GM18511 (cell line): ENCODE results near the gene PTPMT1.

Experiments
- ATAC-seq: cut with Tn5 transposase; IDR thresholded peaks from one replicate; pipeline ENCODE4 v1.9.1; 2021; ENCODE audit warnings: mild to moderate bottlenecking, moderate library complexity; ENCODE audit not compliant: unreplicated experiment

PTPMT1 gene

DNA sequence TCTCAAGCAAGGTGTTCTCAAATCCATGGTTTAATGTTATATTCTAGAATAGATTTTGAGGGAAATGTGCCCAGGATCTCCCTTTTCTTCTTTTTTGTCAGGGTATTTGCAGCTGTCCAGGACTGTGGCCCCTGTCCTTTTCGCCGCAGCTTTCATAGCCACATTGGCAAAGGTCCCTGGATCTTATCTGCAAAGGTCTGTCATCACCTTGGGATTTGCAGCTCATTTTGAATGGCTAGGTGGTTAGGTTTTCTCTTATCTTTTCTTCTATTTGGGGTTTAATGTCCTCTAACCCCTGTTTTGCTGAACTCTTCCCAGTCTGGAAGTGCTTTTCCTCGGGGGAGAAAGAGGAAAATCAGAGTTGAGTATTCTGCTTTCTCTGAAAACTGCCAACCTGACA, 40.5 kb downstream of the PTPMT1 start:
- ATAC-seq = no peak

DNA sequence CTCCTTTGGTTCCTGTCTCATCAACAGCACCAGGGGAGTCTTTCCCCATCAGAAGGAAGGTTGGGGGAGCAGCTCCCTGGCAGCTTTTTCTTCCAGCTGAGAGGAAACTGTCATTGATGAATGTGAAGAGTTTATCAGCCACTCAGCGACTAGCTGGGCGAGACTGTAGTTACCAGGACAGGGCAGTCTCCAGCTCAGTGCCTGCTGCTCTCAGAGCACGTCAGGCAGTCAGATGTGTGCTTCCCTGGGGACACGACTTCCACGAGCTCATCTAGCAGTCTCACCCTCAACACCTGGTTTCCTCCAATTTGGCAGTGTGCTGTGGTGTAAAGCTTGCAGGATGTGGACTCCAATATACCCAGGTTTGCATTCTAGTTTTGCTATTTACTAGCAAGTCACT, 41.3 kb downstream of the PTPMT1 start:
- ATAC-seq = no peak

DNA sequence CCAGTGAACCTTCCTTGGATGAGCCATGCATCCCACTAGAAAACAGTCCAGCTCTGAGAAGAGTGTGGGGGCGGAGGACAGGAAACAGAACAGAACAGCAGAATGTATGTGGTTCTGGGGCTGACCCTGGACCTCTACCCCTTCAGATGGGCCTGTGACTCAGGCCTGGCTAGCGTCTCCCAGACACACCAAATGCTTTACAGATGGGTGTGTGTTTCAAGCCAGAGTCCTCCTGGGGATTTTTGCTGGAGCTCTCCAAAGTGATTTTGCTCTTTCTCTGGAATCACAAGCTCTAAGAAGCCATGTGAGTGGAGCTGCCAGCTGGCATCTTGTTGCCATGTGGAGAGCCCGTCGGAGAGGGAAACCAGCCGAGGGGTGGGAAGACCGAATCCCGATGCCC, 42.0 kb downstream of the PTPMT1 start:
- no peak for ATAC-seq

DNA sequence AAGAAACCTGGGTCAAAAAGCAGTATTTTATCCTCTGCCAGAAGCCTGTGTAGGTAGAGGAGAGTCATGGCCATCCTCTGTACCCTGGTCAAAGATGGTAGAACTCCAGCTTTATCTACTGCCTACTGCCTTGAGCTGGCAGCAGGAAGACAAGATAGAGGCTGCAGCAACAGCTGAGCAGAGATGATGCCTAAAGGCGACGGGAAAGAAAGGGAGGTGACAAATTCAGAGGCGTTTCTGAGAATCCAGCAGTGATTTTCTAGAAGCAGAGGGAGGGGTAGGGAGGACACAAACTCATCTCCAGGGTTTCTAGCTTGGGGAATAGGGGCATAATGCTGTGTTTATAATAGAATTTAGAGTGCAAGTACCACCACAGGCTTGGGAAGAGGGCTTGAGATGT, 44.3 kb downstream of the PTPMT1 start:
- no peak for ATAC-seq

DNA sequence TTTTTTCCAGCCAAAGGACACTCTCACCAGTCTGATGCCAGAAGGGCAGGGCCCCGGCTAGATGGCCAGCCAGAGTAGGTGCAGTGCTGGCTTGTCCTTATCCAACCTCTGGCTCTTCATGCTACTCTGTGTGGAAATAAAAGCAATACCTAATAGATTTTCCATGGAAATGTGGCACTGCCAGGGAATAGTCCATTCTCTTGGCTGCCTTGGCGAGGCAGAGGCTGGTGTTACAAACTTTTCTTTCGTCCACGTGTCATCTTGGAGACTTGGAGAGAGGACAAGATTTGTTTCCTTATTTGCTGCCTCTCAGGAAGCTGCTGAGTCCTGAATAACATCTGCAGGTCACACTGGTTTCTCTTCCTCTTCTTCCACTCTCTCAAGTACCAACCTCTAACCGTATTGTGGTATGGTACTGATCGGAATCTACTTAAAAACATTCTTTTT, 46.0 kb downstream of the PTPMT1 start:
- peak; percentile 88 for ATAC-seq

DNA sequence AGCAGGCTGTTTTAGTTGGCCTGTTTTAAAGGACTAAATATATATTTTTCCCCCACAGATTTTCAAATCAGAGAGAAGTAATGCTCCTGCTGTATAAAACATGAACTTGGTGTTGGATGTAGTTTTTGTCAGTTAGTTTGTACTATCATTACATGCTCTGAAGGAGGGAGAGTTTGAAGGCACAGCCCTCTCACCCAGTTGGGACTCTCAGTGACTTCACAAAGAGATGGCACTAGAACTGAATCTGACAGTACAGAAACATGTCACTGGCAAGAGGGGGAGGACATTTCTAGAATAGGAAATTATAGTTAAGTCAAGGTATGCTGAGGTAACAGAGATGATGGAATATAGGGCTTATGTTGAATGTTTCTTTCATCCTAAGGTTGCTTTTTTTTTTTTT, 49.9 kb downstream of the PTPMT1 start:
- no peak for ATAC-seq

DNA sequence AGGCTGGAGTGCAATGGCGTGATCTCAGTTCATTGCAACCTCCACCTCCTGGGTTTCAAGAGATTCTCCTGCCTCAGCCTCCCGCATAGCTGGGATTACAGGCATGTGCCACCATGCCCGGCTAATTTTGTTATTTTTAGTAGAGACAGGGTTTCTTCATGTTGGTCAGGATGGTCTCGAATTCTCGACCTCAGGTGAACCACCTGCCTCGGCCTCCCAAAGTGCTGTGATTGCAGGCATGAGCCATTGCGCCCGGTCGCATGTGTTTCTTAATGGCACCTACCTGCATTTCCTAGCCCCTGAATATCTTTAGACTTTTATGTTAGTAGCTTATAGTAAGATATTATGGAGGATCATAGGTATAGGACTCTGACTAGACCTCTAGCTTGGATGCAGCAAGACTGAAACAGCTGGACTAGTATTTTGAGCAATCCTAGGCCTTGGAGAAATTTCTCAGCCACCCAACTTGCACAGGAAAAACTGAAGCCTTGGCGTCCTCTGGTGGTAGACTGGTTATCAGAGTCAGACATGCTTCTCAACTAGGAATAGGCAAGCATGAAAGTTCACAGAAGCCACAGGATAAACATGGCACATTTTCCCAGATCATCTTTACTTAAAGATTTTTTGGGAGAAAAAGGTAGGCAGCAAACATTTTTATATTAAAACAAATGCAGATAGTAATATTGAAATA, 51.5 kb downstream of the PTPMT1 start:
- no peak for ATAC-seq

DNA sequence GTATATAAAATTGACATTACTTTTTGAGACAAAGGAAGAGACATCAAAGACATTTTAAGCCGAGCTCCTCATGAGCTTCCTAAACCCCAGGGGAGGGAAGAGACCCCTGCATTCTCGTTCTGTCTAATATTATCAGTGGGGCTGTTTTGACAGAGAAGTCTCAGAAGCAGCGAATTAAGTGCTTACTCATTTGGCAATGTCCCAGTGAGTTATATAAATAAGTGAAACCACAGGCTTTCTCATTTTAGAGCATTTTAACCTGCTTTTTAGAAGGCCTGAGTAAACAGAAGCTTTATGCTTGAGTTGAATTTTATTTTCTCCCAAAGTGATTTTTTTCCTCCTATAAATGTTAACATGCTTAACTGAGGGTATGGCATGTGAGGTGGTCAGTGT, 52.0 kb downstream of the PTPMT1 start:
- ATAC-seq = no peak

DNA sequence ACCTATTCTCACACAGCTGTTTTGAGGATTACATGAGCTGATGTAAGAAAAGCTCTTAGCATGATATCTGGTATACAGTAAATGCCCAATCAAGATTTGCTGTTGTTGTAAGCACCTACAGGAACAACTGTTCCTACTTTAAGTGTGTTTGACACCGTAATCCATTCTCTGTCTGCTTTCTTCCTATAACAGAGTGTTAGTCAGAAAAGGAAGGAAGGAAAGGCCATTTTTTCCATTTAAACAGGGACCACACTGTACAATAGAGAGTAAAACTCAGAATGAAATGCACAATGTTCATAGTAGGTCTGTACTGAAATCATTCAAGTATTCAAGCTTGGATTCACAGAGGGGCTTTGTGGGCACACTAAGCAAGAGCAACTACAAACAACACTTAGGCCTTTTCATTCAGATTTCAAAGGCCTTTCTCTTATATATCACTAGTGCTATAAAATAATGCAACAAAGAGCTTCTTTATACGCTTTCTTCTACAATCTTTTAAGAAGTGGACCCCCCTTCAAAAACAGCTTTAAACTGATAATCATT, 55.5 kb downstream of the PTPMT1 start:
- ATAC-seq = no peak
